GM12878 (cell line): ENCODE data around the gene TCF12.

Experiments
- HDAC6 ChIP-seq: fragments of 200-600 bp; sonication (generic); IDR thresholded peaks from one replicate; pipeline ENCODE4 v1.8.0; 2017; ENCODE audit warnings: antibody characterized with exemption; ENCODE audit not compliant: unreplicated experiment
- ZNF274 ChIP-seq: IDR thresholded peaks from one replicate; pipeline ENCODE4 v1.8.0; 2011; ENCODE audit not compliant: insufficient read length, insufficient read depth
- TF ChIP-seq, protein P1 (sequence below), 3 experiments: IDR thresholded peaks in 2 of 3; conservative IDR thresholded peaks in 1 of 3; 2 replicates each; pipeline ENCODE4 v1.5.1; 2011; ENCODE audit warnings: low read depth in 3 of 3, low read length in 3 of 3, mild to moderate bottlenecking in 3 of 3, control low read depth in 2 of 3, moderate library complexity in 2 of 3, inconsistent platforms in 1 of 3, mixed read lengths in 1 of 3; ENCODE audit not compliant: control insufficient read depth in 2 of 3, insufficient read depth in 1 of 3; ENCODE audit errors: extremely low read depth in 1 of 3

DNA sequence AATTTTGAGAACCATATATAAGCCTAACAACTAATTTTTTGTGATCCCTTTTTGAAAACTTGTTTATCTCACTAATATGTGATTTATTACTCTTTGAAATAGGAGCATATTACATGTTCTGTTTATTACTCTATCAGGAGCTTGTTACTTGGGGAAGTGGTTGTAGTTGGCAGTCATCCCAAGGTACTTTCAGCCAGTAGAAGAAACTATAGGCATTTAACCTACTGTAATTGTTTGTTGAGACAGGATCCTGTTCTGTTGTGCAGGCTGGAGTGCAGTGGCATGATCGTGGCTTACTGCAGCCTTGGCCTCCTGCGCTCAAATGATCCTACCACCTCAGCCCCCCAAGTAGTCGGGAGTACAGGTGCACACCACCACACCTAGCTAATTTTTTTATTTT is 195.6 kb downstream of the TCF12 start:
- no peak for TF ChIP-seq ZNF274
- no peak for TF ChIP-seq HDAC6
- TF ChIP-seq, protein P1, sequence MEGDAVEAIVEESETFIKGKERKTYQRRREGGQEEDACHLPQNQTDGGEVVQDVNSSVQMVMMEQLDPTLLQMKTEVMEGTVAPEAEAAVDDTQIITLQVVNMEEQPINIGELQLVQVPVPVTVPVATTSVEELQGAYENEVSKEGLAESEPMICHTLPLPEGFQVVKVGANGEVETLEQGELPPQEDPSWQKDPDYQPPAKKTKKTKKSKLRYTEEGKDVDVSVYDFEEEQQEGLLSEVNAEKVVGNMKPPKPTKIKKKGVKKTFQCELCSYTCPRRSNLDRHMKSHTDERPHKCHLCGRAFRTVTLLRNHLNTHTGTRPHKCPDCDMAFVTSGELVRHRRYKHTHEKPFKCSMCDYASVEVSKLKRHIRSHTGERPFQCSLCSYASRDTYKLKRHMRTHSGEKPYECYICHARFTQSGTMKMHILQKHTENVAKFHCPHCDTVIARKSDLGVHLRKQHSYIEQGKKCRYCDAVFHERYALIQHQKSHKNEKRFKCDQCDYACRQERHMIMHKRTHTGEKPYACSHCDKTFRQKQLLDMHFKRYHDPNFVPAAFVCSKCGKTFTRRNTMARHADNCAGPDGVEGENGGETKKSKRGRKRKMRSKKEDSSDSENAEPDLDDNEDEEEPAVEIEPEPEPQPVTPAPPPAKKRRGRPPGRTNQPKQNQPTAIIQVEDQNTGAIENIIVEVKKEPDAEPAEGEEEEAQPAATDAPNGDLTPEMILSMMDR (IDR thresholded peaks at IDR 0.05 in 2 of 3, conservative IDR thresholded peaks at IDR 0.05 in 1 of 3; ENCODE audit: control insufficient read depth in 2 of 3, extremely low read depth in 1 of 3, insufficient read depth in 1 of 3, low read depth in 3 of 3, low read length in 3 of 3), result no peak
